Neural crest cell (in vitro differentiated cells): ENCODE results near the gene EPAS1. TPM values are rescaled to one million over a fixed set of nuclear protein-coding genes. Genes with fewer than 3 reads are reported as not detected.

Source experiments
- DNase-seq: peaks from one replicate; pipeline ENCODE4 v3.0.0; 2021; ENCODE audit warnings: low read depth, mixed read lengths, low spot score
- H3K27ac Mint-ChIP-seq: one replicate; pipeline ENCODE4 v1.8.0; 2021; ENCODE audit warnings: mild to moderate bottlenecking, mixed read lengths; ENCODE audit not compliant: unreplicated experiment
- H3K27me3 Mint-ChIP-seq: 2 replicates; pipeline ENCODE4 v1.8.0; 2021; ENCODE audit warnings: low read depth, mild to moderate bottlenecking, mixed read lengths
- H3K36me3 Mint-ChIP-seq: 2 replicates; pipeline ENCODE4 v1.8.0; 2021; ENCODE audit warnings: low read depth, mild to moderate bottlenecking, mixed read lengths
- H3K4me1 Mint-ChIP-seq: 2 replicates; pipeline ENCODE4 v1.8.0; 2021; ENCODE audit warnings: mixed read lengths
- H3K4me3 Mint-ChIP-seq: one replicate; pipeline ENCODE4 v1.8.0; 2021; ENCODE audit warnings: mild to moderate bottlenecking, mixed read lengths
- H3K9me3 Mint-ChIP-seq: 2 replicates; pipeline ENCODE4 v1.8.0; 2021; ENCODE audit warnings: mixed read lengths
- total RNA-seq: library from RNA; stranded (reverse); gene quantifications from 2 replicates; pipeline ENCODE4 v1.2.1, GENCODE V29; 2021
- TF ChIP-seq, protein P1 (sequence below): fragments of 200-600 bp; sonication (generic); conservative IDR thresholded peaks from 2 replicates; pipeline ENCODE4 v1.5.0; 2021; ENCODE audit warnings: antibody characterized with exemption, mild to moderate bottlenecking

The EPAS1 gene
- total RNA-seq, 1 donor from 2014 or later = 0.14 TPM

DNA sequence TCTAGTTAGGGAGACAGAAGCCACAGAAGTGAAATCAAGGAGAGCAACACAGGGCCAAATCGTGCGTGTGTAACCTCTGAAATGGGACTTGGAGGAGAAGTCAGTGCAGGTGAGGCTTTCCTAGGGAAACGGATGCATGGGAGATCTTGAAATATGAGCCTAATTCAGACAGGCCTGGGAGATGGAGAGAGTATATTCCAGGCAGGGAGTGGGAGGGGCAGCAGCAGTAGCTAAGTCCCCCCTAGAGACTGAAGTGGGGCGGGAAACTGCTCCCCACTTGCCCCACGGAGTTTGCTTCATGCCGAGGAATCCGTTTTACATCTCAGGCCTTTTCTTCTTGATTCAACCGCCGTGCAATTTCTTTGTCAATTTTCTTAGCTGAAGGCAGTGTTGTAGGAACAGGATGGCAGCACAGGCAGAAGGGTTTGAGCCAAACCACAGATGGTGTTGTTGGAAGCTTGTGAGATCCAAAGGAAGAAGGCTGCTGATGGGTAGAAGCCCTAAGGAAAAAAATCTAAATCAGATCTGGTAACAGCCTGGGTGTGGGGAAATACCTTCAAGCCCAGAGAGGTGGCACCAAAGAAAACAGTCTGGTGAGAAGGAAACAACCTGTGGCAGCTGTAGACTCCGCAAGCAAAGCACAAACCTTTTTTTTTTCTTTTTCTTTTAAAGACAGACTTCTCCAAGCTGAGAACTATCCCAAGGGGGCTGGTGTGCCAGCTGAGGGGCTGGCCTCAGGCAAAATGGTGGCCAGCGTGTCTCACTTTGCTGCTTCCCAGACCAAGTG, 40.2 kb downstream of the EPAS1 start:
- H3K4me3 Mint-ChIP-seq = no peak overlapping the region
- no peak overlapping the region for H3K27ac Mint-ChIP-seq
- TF ChIP-seq, protein P1, sequence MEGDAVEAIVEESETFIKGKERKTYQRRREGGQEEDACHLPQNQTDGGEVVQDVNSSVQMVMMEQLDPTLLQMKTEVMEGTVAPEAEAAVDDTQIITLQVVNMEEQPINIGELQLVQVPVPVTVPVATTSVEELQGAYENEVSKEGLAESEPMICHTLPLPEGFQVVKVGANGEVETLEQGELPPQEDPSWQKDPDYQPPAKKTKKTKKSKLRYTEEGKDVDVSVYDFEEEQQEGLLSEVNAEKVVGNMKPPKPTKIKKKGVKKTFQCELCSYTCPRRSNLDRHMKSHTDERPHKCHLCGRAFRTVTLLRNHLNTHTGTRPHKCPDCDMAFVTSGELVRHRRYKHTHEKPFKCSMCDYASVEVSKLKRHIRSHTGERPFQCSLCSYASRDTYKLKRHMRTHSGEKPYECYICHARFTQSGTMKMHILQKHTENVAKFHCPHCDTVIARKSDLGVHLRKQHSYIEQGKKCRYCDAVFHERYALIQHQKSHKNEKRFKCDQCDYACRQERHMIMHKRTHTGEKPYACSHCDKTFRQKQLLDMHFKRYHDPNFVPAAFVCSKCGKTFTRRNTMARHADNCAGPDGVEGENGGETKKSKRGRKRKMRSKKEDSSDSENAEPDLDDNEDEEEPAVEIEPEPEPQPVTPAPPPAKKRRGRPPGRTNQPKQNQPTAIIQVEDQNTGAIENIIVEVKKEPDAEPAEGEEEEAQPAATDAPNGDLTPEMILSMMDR = no peak
- H3K9me3 Mint-ChIP-seq = no peaks in the 10 kb centered on the region
- peaks cover 26% of the 10 kb centered on the region for H3K4me1 Mint-ChIP-seq
- no peak for DNase-seq
- no peaks in the 10 kb centered on the region for H3K36me3 Mint-ChIP-seq
- H3K27me3 Mint-ChIP-seq = peaks cover 6% of the 10 kb centered on the region

DNA sequence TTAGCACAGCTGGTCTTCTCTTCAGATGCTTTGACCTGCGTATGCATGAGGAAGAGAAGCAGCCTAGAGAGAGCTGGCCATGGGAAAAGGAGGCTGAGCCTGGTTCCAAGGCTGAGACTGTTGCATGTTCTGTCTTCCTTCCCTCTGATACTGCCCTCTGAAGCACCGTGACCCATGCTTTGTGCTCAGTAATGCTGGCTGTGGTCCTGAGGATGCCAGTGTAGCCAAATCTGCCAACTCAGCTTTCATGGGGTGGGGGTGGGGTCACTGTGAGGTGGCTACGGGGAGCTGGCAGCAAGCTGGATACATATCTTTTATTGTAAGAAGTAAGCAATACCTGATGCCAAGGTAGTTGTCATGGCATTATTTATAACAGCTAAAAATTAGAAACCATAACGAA, 41.5 kb downstream of the EPAS1 start:
- H3K4me1 Mint-ChIP-seq = peaks cover 26% of the 10 kb centered on the region
- no peak overlapping the region for H3K4me3 Mint-ChIP-seq
- no peak overlapping the region for H3K27ac Mint-ChIP-seq
- DNase-seq = no peak
- H3K27me3 Mint-ChIP-seq = peaks cover 6% of the 10 kb centered on the region
- no peaks in the 10 kb centered on the region for H3K36me3 Mint-ChIP-seq
- no peaks in the 10 kb centered on the region for H3K9me3 Mint-ChIP-seq
- TF ChIP-seq, protein P1 = no peak

DNA sequence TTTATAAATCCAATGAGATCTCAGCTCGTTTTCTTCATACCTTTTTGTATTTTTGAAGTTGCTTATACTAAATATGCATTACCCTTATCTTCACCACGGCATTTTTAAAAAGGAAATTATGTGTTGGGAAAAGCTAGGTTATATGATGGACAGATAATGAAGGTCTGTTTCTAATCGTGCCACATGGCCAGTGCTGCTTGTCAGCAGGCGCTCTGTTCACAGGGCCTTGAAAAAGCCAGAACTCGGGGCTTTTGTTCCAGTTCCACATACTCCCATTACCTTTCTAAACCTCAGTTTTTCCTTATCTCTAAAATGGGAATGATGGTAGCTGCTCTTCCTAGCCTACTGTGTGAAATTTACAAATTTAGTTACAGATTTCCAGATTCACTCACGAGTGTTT, 42.0 kb downstream of the EPAS1 start:
- Mint-ChIP-seq H3K27me3 (peaks cover 6% of the 10 kb centered on the region), H3K27ac (no peak overlapping the region), H3K4me1 (peaks cover 26% of the 10 kb centered on the region), H3K4me3 (no peak overlapping the region), H3K36me3 (no peaks in the 10 kb centered on the region), H3K9me3 (no peaks in the 10 kb centered on the region)
- TF ChIP-seq, protein P1 = no peak
- DNase-seq = no peak

DNA sequence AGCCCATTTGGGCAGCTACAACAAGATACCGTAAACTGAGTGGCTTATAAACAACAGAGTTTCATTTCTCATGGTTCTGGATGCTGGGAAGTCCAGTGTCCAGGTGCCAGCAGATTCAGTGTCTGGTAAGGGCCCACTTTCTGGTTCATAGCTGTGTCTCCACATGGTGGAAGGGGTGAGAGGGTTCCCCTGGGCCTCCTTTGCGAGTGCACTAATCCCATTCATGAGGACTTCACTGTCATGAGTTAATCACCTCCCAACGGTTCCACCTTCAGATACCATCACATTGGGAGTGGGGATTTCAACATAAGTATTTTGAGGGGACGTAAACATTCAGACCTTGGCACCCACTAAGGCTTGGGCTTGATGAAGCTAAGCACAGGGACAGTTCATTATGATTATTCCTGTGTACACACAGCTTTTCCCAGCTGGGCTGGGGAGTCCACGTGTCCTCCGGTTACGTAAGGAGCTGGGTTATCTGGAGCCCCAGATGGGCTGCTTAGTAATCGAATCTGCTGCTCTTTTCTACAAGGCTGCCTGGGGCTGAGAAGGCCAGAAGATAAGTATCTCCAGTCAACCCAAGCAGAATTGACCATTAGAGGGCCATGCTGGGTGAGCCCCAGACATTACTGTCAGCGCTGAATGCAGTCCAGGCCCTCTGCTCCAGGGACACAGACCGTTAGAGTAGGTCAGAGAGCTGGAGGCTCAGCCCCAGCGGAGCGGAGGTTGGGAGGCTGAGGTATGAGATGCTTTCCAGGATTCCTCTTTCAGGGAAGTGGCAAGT, 42.7 kb downstream of the EPAS1 start:
- Mint-ChIP-seq H3K4me3 (no peak overlapping the region), H3K4me1 (peaks cover 21% of the 10 kb centered on the region), H3K27me3 (peaks cover 6% of the 10 kb centered on the region), H3K27ac (no peak overlapping the region), H3K36me3 (no peaks in the 10 kb centered on the region), H3K9me3 (no peaks in the 10 kb centered on the region)
- TF ChIP-seq, protein P1 = no peak
- DNase-seq = no peak

DNA sequence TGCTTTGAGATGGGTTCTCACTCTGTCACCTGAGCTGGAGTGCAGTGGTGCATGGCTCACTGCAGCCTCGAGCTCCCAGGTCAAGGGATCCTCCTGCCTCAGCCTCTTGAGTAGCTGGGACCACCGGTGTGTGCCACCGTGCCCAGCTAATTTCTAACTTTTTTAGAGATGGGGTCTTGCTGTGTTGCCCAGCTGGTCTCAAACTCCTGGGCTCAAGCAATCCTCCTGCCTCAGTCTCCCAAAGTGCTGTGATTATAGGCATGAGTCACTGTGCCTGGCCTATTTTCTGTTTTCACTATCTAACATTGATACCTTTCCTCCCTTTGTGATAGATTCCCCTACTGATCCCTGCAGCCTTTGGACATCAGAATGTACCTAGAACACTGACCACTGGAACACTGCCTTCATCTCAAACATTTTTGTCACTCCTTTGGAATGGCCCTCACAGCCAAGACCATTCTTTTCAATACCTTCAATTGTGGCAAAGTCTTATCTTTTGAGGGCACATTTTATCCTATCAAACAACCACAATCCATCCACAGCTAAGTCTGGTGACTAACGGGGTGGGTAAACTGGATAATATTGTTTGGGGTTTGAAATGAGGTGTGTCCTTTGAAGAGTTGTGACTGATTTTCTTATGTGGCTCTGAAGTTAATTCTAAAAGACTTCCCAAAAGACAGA, 43.7 kb downstream of the EPAS1 start:
- no peak overlapping the region for H3K27ac Mint-ChIP-seq
- peaks cover 11% of the 10 kb centered on the region for H3K4me1 Mint-ChIP-seq
- H3K27me3 Mint-ChIP-seq = peaks cover 4% of the 10 kb centered on the region
- H3K36me3 Mint-ChIP-seq = no peaks in the 10 kb centered on the region
- no peaks in the 10 kb centered on the region for H3K9me3 Mint-ChIP-seq
- H3K4me3 Mint-ChIP-seq = no peak overlapping the region
- TF ChIP-seq, protein P1 = no peak
- DNase-seq = no peak
